Adrenal gland (tissue), 12 donors: ENCODE data around the gene PRSS1. TPM values are rescaled to one million over a fixed set of nuclear protein-coding genes. Genes with fewer than 3 reads are reported as not detected.

Experiments
- DNase-seq, 7 donors: peaks; one replicate each; pipeline ENCODE4 v3.0.0-alpha.2; 2019 to 2020
- H3K27ac ChIP-seq, 5 donors: fragments of 200-600 bp; sonication (generic) in 4 of 5; 1 replicate in 3 of 5; 2 replicates in 2 of 5; pipeline versions ENCODE4 v1.5.1 to v1.8.0; 2016 to 2020; ENCODE audit warnings: mild to moderate bottlenecking in 1 of 5
- H3K27me3 ChIP-seq: fragments of 200-600 bp; 2 replicates; pipeline ENCODE4 v1.8.0; 2021
- H3K36me3 ChIP-seq, 2 donors: fragments of 200-600 bp; replicated peaks in 1 of 2; 1 replicate in 1 of 2; 2 replicates in 1 of 2; pipeline versions ENCODE4 v1.5.1 to v1.8.0; 2018 to 2022
- H3K4me1 ChIP-seq, 2 donors: fragments of 200-600 bp; replicated peaks in 1 of 2; 1 replicate in 1 of 2; 2 replicates in 1 of 2; pipeline versions ENCODE4 v1.5.1 to v1.8.0; 2018 to 2021
- H3K4me3 ChIP-seq, 4 donors: fragments of 200-600 bp; sonication (generic) in 3 of 4; one replicate each; pipeline ENCODE4 v1.5.1; 2016 to 2018
- H3K9me3 ChIP-seq, 3 donors: fragments of 200-600 bp; sonication (generic) in 1 of 3; replicated peaks in 1 of 3; 1 replicate in 2 of 3; 2 replicates in 1 of 3; pipeline versions ENCODE4 v1.5.1 to v1.8.0; 2016 to 2021
- CTCF ChIP-seq, 6 experiments: fragments of 450-650 bp in 4 of 6; fragments of 200-600 bp in 2 of 6; sonication (generic) in 1 of 6; IDR thresholded peaks; 1 replicate in 5 of 6; 2 replicates in 1 of 6; pipeline versions ENCODE4 v1.5.1 to v1.8.0; 2016 to 2021; ENCODE audit warnings: antibody characterized with exemption in 6 of 6, mild to moderate bottlenecking in 2 of 6, moderate library complexity in 1 of 6
- POLR2A ChIP-seq, 2 donors: fragments of 450-650 bp; IDR thresholded peaks; one replicate each; pipeline ENCODE4 v1.6.1; 2017; ENCODE audit warnings: antibody characterized with exemption in 2 of 2, mild to moderate bottlenecking in 2 of 2, moderate library complexity in 1 of 2
- WGBS, 4 donors: extraction: QIAGEN DNeasy Blood & Tissue Kit in 2 of 4; methylation state at CpG; one replicate each; pipeline versions ENCODE4 v1.1.5 to v1.1.7; 2013 to 2017; 5-methylcytosine and 5-hydroxymethylcytosine counted together
- intact Hi-C, 2 donors: fragments of 100-400 bp; cut with DNase I; formaldehyde crosslinking; loops; one replicate each; pipeline versions ENCODE4 v1.14.1 to v1.15.0; 2022 to 2023
- polyA plus RNA-seq, 3 donors: library from polyadenylated mRNA; stranded (reverse); fragments of 200-250 nt in 2 of 3; fragments of 350-450 nt in 1 of 3; fragmentation: Illumina TruSeq in 1 of 3; extraction: RNeasy Lipid Tissue Mini Kit (QIAGEN cat#74804) in 1 of 3; gene quantifications; one replicate each; pipeline ENCODE4 v1.2.3, GENCODE V29; 2013 to 2014
- total RNA-seq, 9 donors: library from RNA; depleted of rRNA in 4 of 9; stranded (reverse); fragments of >200 nt in 4 of 9; fragments of 120-200 nt in 1 of 9; fragmentation: NEBNext Ultra II Directional in 1 of 9; extraction: Animal tissue kit (Norgen Biotek cat#: 25700) in 1 of 9; gene quantifications; one replicate each; pipeline versions ENCODE4 v1.1.0 to v1.2.4, GENCODE V29; 2013 to 2023
- donor health status: healthy with polysubstance abuse.
- donor health status: Bipolar disorder and iron deficiency.
- donor health status: DM: yes; HTN: yes; CAD: no.
- donor health status: DM: no; HTN: no; CAD: no.
- donor health status: DM: no; HTN: no; CAD: no.
- donor health status: DM: yes; HTN: yes; CAD: no.

PRSS1 gene
- total and polyA plus RNA-seq, 12 donors = 3.2 to 15.4 (median 3.3) TPM; not detected in 7

GRCh38 chr7:142798451-142799436, 49.5 kb downstream of the PRSS1 start:
- no peak overlapping the region for H3K4me3 ChIP-seq

GRCh38 chr7:142799437-142799835, 50.2 kb downstream of the PRSS1 start:
- no peak for TF ChIP-seq CTCF (IDR thresholded peaks at IDR 0.05)
- TF ChIP-seq POLR2A (IDR thresholded peaks at IDR 0.05) = no peak
- H3K27me3 ChIP-seq = peaks cover 33% of the 10 kb centered on the region
- no peaks in the 10 kb centered on the region for H3K9me3 ChIP-seq
- DNase-seq = peak in 1 of 7 donors; percentile 6
- no peak overlapping the region for H3K27ac ChIP-seq
- H3K4me3 ChIP-seq = no peak overlapping the region
- H3K36me3 ChIP-seq = no peaks in the 10 kb centered on the region
- WGBS, 4 donors = 35 to 54% (median 47%) methylated on average over 3 of the region's 3 CpGs
- peaks cover 7 to 14% of the 10 kb centered on the region in 2 donors for H3K4me1 ChIP-seq
- intact Hi-C loops = no loop called here

More at GRCh38 chr7:142798451-142799436, 49.5 kb downstream of the PRSS1 start:
- no peak for TF ChIP-seq CTCF (IDR thresholded peaks at IDR 0.05)
- TF ChIP-seq POLR2A (IDR thresholded peaks at IDR 0.05) = no peak
- Histone ChIP-seq H3K36me3 (no peaks in the 10 kb centered on the region), H3K27ac (no peak overlapping the region), H3K9me3 (no peaks in the 10 kb centered on the region), H3K4me1 (peaks cover 7 to 14% of the 10 kb centered on the region in 2 donors), H3K27me3 (peaks cover 33% of the 10 kb centered on the region)
- peak in 1 of 7 donors; percentile 27 for DNase-seq
- intact Hi-C loops = no loop called here
- WGBS, 4 donors = 71 to 77% (median 73%) methylated on average over 11 of the region's 11 CpGs

- H3K4me3 ChIP-seq = no peak overlapping the region
- peaks cover 33% of the 10 kb centered on the region for H3K27me3 ChIP-seq
Observed at GRCh38 chr7:142800088-142800487, 50.8 kb downstream of the PRSS1 start.

More at GRCh38 chr7:142800088-142800487, 50.8 kb downstream of the PRSS1 start:
- H3K27ac ChIP-seq = no peak overlapping the region
- no peaks in the 10 kb centered on the region for H3K9me3 ChIP-seq
- no peak for TF ChIP-seq CTCF (IDR thresholded peaks at IDR 0.05)
- TF ChIP-seq POLR2A (IDR thresholded peaks at IDR 0.05) = no peak
- intact Hi-C loops = no loop called here
- 74 to 100% (median 83%) methylated on average over 1 of the region's 1 CpG for WGBS, 4 donors
- peaks cover 7 to 14% of the 10 kb centered on the region in 2 donors for H3K4me1 ChIP-seq
- DNase-seq = no peak
- H3K36me3 ChIP-seq = no peaks in the 10 kb centered on the region
